Activated CD4-positive, alpha-beta T cell treated with anti-CD3 and anti-CD28 coated beads, Interleukin-2, amount 10 ng/mL, durations not matched to agents 24 days and 14 days (primary cell): ENCODE results near the gene TP53I13. TPM values are rescaled to one million over a fixed set of nuclear protein-coding genes. Genes with fewer than 3 reads are reported as not detected.

Experiments used
- DNase-seq: peaks from one replicate; pipeline ENCODE4 v3.0.0; 2022
- H3K27ac Mint-ChIP-seq: one replicate; pipeline ENCODE4 v1.8.0; 2022; ENCODE audit warnings: mild to moderate bottlenecking, mixed read lengths
- H3K27me3 Mint-ChIP-seq: one replicate; pipeline ENCODE4 v1.8.0; 2022; ENCODE audit warnings: mixed read lengths
- H3K36me3 Mint-ChIP-seq: one replicate; pipeline ENCODE4 v1.8.0; 2022; ENCODE audit warnings: low read depth, mild to moderate bottlenecking, mixed read lengths
- H3K4me1 Mint-ChIP-seq: one replicate; pipeline ENCODE4 v1.8.0; 2021; ENCODE audit warnings: mixed read lengths
- H3K4me3 Mint-ChIP-seq: one replicate; pipeline ENCODE4 v1.8.0; 2022; ENCODE audit warnings: mild to moderate bottlenecking, moderate library complexity, mixed read lengths
- H3K9me3 Mint-ChIP-seq: one replicate; pipeline ENCODE4 v1.8.0; 2021; ENCODE audit warnings: mixed read lengths
- intact Hi-C: fragments of 100-400 bp; cut with micrococcal nuclease; formaldehyde crosslinking; loops from one replicate; pipeline ENCODE4 v1.15.1; 2023
- total RNA-seq: library from RNA; stranded (reverse); gene quantifications from 2 replicates; pipeline ENCODE4 v1.2.3, GENCODE V29; 2022

The TP53I13 gene
- total RNA-seq, 1 donor from 2014 or later: 77.9 TPM

- Mint-ChIP-seq H3K27ac (no peak overlapping the region), H3K4me3 (no peak overlapping the region), H3K9me3 (no peaks in the 10 kb centered on the region), H3K27me3 (no peaks in the 10 kb centered on the region), H3K4me1 (peaks cover 5% of the 10 kb centered on the region), H3K36me3 (no peaks in the 10 kb centered on the region)
- DNase-seq: no peak
- intact Hi-C loops: no loop called here
Observed at GRCh38 chr17:29597361-29598172, 29.1 kb downstream of the TP53I13 start.

GRCh38 chr17:29603109-29603674, 34.7 kb downstream of the TP53I13 start:
- DNase-seq: no peak
- intact Hi-C loops: no loop called here
- Mint-ChIP-seq H3K27ac (no peak overlapping the region), H3K9me3 (no peaks in the 10 kb centered on the region), H3K4me1 (no peaks in the 10 kb centered on the region), H3K27me3 (no peaks in the 10 kb centered on the region), H3K36me3 (no peaks in the 10 kb centered on the region), H3K4me3 (no peak overlapping the region)

- Mint-ChIP-seq H3K36me3 (peaks cover 2% of the 10 kb centered on the region), H3K27ac (no peak overlapping the region), H3K27me3 (no peaks in the 10 kb centered on the region), H3K4me3 (no peak overlapping the region), H3K9me3 (no peaks in the 10 kb centered on the region), H3K4me1 (no peaks in the 10 kb centered on the region)
- intact Hi-C loops: no loop called here
- no peak for DNase-seq
Observed at GRCh38 chr17:29607557-29608195, 39.2 kb downstream of the TP53I13 start.

GRCh38 chr17:29608986-29609385, 40.5 kb downstream of the TP53I13 start:
- Mint-ChIP-seq H3K27ac (no peak overlapping the region), H3K4me1 (peaks cover 3% of the 10 kb centered on the region), H3K4me3 (no peak overlapping the region)

GRCh38 chr17:29610395-29610794, 41.9 kb downstream of the TP53I13 start:
- peaks cover 2% of the 10 kb centered on the region for H3K36me3 Mint-ChIP-seq
- H3K4me3 Mint-ChIP-seq: no peak overlapping the region
- intact Hi-C loops: no loop called here
- H3K9me3 Mint-ChIP-seq: no peaks in the 10 kb centered on the region
- no peak for DNase-seq
- H3K27me3 Mint-ChIP-seq: no peaks in the 10 kb centered on the region
- H3K4me1 Mint-ChIP-seq: peaks cover 14% of the 10 kb centered on the region
- no peak overlapping the region for H3K27ac Mint-ChIP-seq

More at GRCh38 chr17:29608986-29609385, 40.5 kb downstream of the TP53I13 start:
- Mint-ChIP-seq H3K27me3 (no peaks in the 10 kb centered on the region), H3K36me3 (peaks cover 2% of the 10 kb centered on the region), H3K9me3 (no peaks in the 10 kb centered on the region)
- intact Hi-C loops: no loop called here
- no peak for DNase-seq

- Mint-ChIP-seq H3K27ac (no peak overlapping the region), H3K36me3 (peaks cover 2% of the 10 kb centered on the region), H3K4me3 (no peak overlapping the region), H3K4me1 (peaks cover 21% of the 10 kb centered on the region), H3K9me3 (no peaks in the 10 kb centered on the region), H3K27me3 (peaks cover 1% of the 10 kb centered on the region)
- peak; percentile 58 for DNase-seq
- intact Hi-C loops: no loop called here
Observed at GRCh38 chr17:29611351-29612093, 43.0 kb downstream of the TP53I13 start.

GRCh38 chr17:29612094-29612403, 43.5 kb downstream of the TP53I13 start:
- Mint-ChIP-seq H3K27me3 (peaks cover 5% of the 10 kb centered on the region), H3K27ac (no peak overlapping the region), H3K4me1 (peaks cover 27% of the 10 kb centered on the region), H3K9me3 (no peaks in the 10 kb centered on the region), H3K4me3 (no peak overlapping the region), H3K36me3 (peaks cover 2% of the 10 kb centered on the region)
- intact Hi-C loops: no loop called here
- no peak for DNase-seq

GRCh38 chr17:29612404-29613280, 44.1 kb downstream of the TP53I13 start:
- H3K27ac Mint-ChIP-seq: no peak overlapping the region
- H3K27me3 Mint-ChIP-seq: peaks cover 6% of the 10 kb centered on the region
- peak overlapping the region; percentile 55 for H3K4me3 Mint-ChIP-seq
- peaks cover 33% of the 10 kb centered on the region for H3K4me1 Mint-ChIP-seq
- no peaks in the 10 kb centered on the region for H3K9me3 Mint-ChIP-seq
- H3K36me3 Mint-ChIP-seq: peaks cover 2% of the 10 kb centered on the region
- intact Hi-C loops: loop anchor here (1.0 kb wide), 1 partner anchor 32 kb away; no protein-coding TSS in a partner anchor
- DNase-seq: no peak

- H3K27me3 Mint-ChIP-seq: peaks cover 6% of the 10 kb centered on the region
- H3K4me3 Mint-ChIP-seq: peak overlapping the region; percentile 83
- peaks cover 35% of the 10 kb centered on the region for H3K4me1 Mint-ChIP-seq
Observed at GRCh38 chr17:29613352-29613837, 44.9 kb downstream of the TP53I13 start.

GRCh38 chr17:29613856-29614255, 45.4 kb downstream of the TP53I13 start:
- Mint-ChIP-seq H3K4me1 (peaks cover 35% of the 10 kb centered on the region), H3K27ac (peak overlapping the region; percentile 34), H3K9me3 (no peaks in the 10 kb centered on the region), H3K4me3 (peak overlapping the region; percentile 83), H3K27me3 (peaks cover 6% of the 10 kb centered on the region), H3K36me3 (peaks cover 2% of the 10 kb centered on the region)
- DNase-seq: no peak
- intact Hi-C loops: loop anchor here (1.0 kb wide), 1 partner anchor 34 kb away; no protein-coding TSS in a partner anchor

More at GRCh38 chr17:29613352-29613837, 44.9 kb downstream of the TP53I13 start:
- Mint-ChIP-seq H3K27ac (no peak overlapping the region), H3K36me3 (peaks cover 2% of the 10 kb centered on the region), H3K9me3 (no peaks in the 10 kb centered on the region)
- peak; percentile 99 for DNase-seq
- intact Hi-C loops: loop anchor here (1.0 kb wide), 1 partner anchor 33 kb away; no protein-coding TSS in a partner anchor

- no peaks in the 10 kb centered on the region for H3K9me3 Mint-ChIP-seq
- DNase-seq: no peak
- H3K36me3 Mint-ChIP-seq: peaks cover under 1% of the 10 kb centered on the region
- H3K4me1 Mint-ChIP-seq: peaks cover 35% of the 10 kb centered on the region
- H3K27me3 Mint-ChIP-seq: peaks cover 6% of the 10 kb centered on the region
- intact Hi-C loops: loop anchor here (1.0 to 5.0 kb wide), 4 partner anchors 10 to 318 kb away; partner anchors contain the start of genes SSH2 and TP53I13
- peak overlapping the region; percentile 82 for H3K27ac Mint-ChIP-seq
- H3K4me3 Mint-ChIP-seq: peak overlapping the region; percentile 83
Observed at GRCh38 chr17:29614349-29615047, 46.0 kb downstream of the TP53I13 start.

GRCh38 chr17:29615048-29615385, 46.5 kb downstream of the TP53I13 start:
- peaks cover 6% of the 10 kb centered on the region for H3K27me3 Mint-ChIP-seq
- no peaks in the 10 kb centered on the region for H3K36me3 Mint-ChIP-seq
- DNase-seq: peak; percentile 93
- peaks cover 35% of the 10 kb centered on the region for H3K4me1 Mint-ChIP-seq
- H3K27ac Mint-ChIP-seq: peak overlapping the region; percentile 82
- no peaks in the 10 kb centered on the region for H3K9me3 Mint-ChIP-seq
- intact Hi-C loops: loop anchor here (1.0 to 5.0 kb wide), 4 partner anchors 9 to 317 kb away; partner anchors contain the start of genes SSH2 and TP53I13
- H3K4me3 Mint-ChIP-seq: peak overlapping the region; percentile 83
